Measurements from ENCODE around the gene SPP1. TPM values are rescaled to one million over a fixed set of nuclear protein-coding genes. Genes with fewer than 3 reads are reported as not detected.

Gene SPP1
- total RNA-seq, 1 experiment from 2014 or later = 0.87 TPM

Other genes starting within 250 kb of the SPP1 start
- not detected in 2 replicates for gene IBSP, start 176.2 kb upstream of the SPP1 start, total RNA-seq (2014; rRNA removed; shearing (Covaris generic))
- not detected in 2 replicates for gene MEPE, start 142.7 kb upstream of the SPP1 start, total RNA-seq (2014; rRNA removed; shearing (Covaris generic))
- gene PKD2, start 31.9 kb downstream of the SPP1 start, total RNA-seq (2014; rRNA removed; shearing (Covaris generic)) = 32.1 and 34.2 TPM in 2 replicates
- 0.12 and 0.35 TPM in 2 replicates for gene ABCG2, start 182.9 kb downstream of the SPP1 start, total RNA-seq (2014; rRNA removed; shearing (Covaris generic))